H9 (cell line): ENCODE measurements around the gene PKMYT1. TPM values are rescaled to one million over a fixed set of nuclear protein-coding genes. Genes with fewer than 3 reads are reported as not detected.

Experiments
- DNase-seq: peaks from one replicate; pipeline ENCODE4 v3.0.0-alpha.2; 2017
- H2AFZ ChIP-seq: one replicate; pipeline ENCODE4 v1.6.1; 2013; ENCODE audit warnings: mild to moderate bottlenecking, low read length, control low read depth, moderate library complexity
- H2AK5ac ChIP-seq: 2 replicates; pipeline ENCODE4 v1.6.1; 2013; ENCODE audit warnings: low read length, control low read depth, mixed read lengths; ENCODE audit not compliant: insufficient read length
- H2BK120ac ChIP-seq: one replicate; pipeline ENCODE4 v1.6.1; 2013; ENCODE audit warnings: low read depth, mild to moderate bottlenecking, low read length, control low read depth, inconsistent platforms; ENCODE audit not compliant: poor library complexity, severe bottlenecking
- H2BK12ac ChIP-seq: 2 replicates; pipeline ENCODE4 v1.6.1; 2013; ENCODE audit warnings: low read length, control low read depth, mixed read lengths, low read depth; ENCODE audit not compliant: insufficient read length
- H2BK15ac ChIP-seq: 2 replicates; pipeline ENCODE4 v1.6.1; 2013; ENCODE audit warnings: low read depth, low read length, control low read depth
- H2BK20ac ChIP-seq: one replicate; pipeline ENCODE4 v1.6.1; 2013; ENCODE audit warnings: low read depth, mild to moderate bottlenecking, low read length, control low read depth, inconsistent platforms; ENCODE audit not compliant: poor library complexity, severe bottlenecking
- H2BK5ac ChIP-seq: 2 replicates; pipeline ENCODE4 v1.6.1; 2013; ENCODE audit warnings: low read length, control low read depth, mixed read lengths; ENCODE audit not compliant: insufficient read length
- H3K14ac ChIP-seq: 2 replicates; pipeline ENCODE4 v1.6.1; 2013; ENCODE audit warnings: low read length, control low read depth; ENCODE audit not compliant: insufficient read depth
- H3K18ac ChIP-seq: 2 replicates; pipeline ENCODE4 v1.6.1; 2013; ENCODE audit warnings: low read depth, mild to moderate bottlenecking, mixed read lengths, low read length, control low read depth; ENCODE audit not compliant: insufficient read length
- H3K23ac ChIP-seq: 2 replicates; pipeline ENCODE4 v1.6.1; 2013; ENCODE audit warnings: low read length, control low read depth, mixed read lengths, low read depth; ENCODE audit not compliant: insufficient read length
- H3K23me2 ChIP-seq: 2 replicates; pipeline ENCODE4 v1.6.1; 2013; ENCODE audit warnings: low read depth, mild to moderate bottlenecking, mixed read lengths, low read length, control low read depth; ENCODE audit not compliant: insufficient read length, poor library complexity, severe bottlenecking
- H3K27ac ChIP-seq: 2 replicates; pipeline ENCODE4 v1.5.1; 2013; ENCODE audit warnings: low read length, control low read depth, mixed read lengths, low read depth; ENCODE audit not compliant: insufficient read length
- H3K27me3 ChIP-seq: 2 replicates; pipeline ENCODE4 v1.6.1; 2013; ENCODE audit warnings: low read length, control low read depth, inconsistent platforms; ENCODE audit not compliant: insufficient read depth
- H3K4ac ChIP-seq: 2 replicates; pipeline ENCODE4 v1.6.1; 2013; ENCODE audit warnings: low read depth, mild to moderate bottlenecking, control low read depth, inconsistent platforms, low read length, moderate library complexity
- H3K4me1 ChIP-seq: 2 replicates; pipeline ENCODE4 v1.6.1; 2013; ENCODE audit warnings: low read length, control low read depth, inconsistent platforms; ENCODE audit not compliant: insufficient read depth
- H3K4me2 ChIP-seq: 2 replicates; pipeline ENCODE4 v1.6.1; 2013; ENCODE audit warnings: low read length, control low read depth, mixed read lengths; ENCODE audit not compliant: insufficient read length, insufficient read depth
- H3K56ac ChIP-seq: 2 replicates; pipeline ENCODE4 v1.6.1; 2013; ENCODE audit warnings: low read depth, mild to moderate bottlenecking, mixed read lengths, low read length, control low read depth; ENCODE audit not compliant: insufficient read length
- H3K79me1 ChIP-seq: 2 replicates; pipeline ENCODE4 v1.6.1; 2013; ENCODE audit warnings: low read depth, mild to moderate bottlenecking, moderate library complexity, low read length, control low read depth, inconsistent platforms; ENCODE audit not compliant: insufficient read depth, poor library complexity, severe bottlenecking
- H3K79me2 ChIP-seq: 2 replicates; pipeline ENCODE4 v1.6.1; 2013; ENCODE audit warnings: low read length, control low read depth, inconsistent platforms; ENCODE audit not compliant: insufficient read depth
- H3K9ac ChIP-seq: 2 replicates; pipeline ENCODE4 v1.6.1; 2013; ENCODE audit warnings: low read length, control low read depth, mixed read lengths; ENCODE audit not compliant: insufficient read length; ENCODE audit errors: extremely low read depth
- H3K9me3 ChIP-seq: one replicate; pipeline ENCODE4 v1.6.1; 2013; ENCODE audit warnings: low read depth, low read length, inconsistent platforms; ENCODE audit not compliant: control insufficient read depth
- H3T11ph ChIP-seq: one replicate; pipeline ENCODE4 v1.6.1; 2013; ENCODE audit warnings: mild to moderate bottlenecking, low read length, control low read depth, inconsistent platforms
- H4K20me1 ChIP-seq: one replicate; pipeline ENCODE4 v1.6.1; 2013; ENCODE audit not compliant: control insufficient read depth, insufficient read length, insufficient read depth
- H4K5ac ChIP-seq: 2 replicates; pipeline ENCODE4 v1.6.1; 2013; ENCODE audit warnings: low read depth, mild to moderate bottlenecking, mixed read lengths, low read length, control low read depth; ENCODE audit not compliant: insufficient read length
- H4K8ac ChIP-seq: replicated peaks from 2 replicates; pipeline ENCODE4 v1.6.1; 2013; ENCODE audit warnings: low read length, control low read depth, mixed read lengths, low read depth; ENCODE audit not compliant: insufficient read length
- H4K91ac ChIP-seq: 2 replicates; pipeline ENCODE4 v1.6.1; 2013; ENCODE audit warnings: low read depth, mild to moderate bottlenecking, moderate library complexity, mixed read lengths, low read length, control low read depth; ENCODE audit not compliant: insufficient read length
- H3K27ac Mint-ChIP-seq, 3 experiments: 2 replicates in 2 of 3; 3 replicates in 1 of 3; pipeline ENCODE4 v1.8.0; 2020 to 2021; ENCODE audit warnings: mixed read lengths in 3 of 3, mild to moderate bottlenecking in 1 of 3, moderate library complexity in 1 of 3
- H3K27me3 Mint-ChIP-seq: 2 replicates; pipeline ENCODE4 v1.8.0; 2021; ENCODE audit warnings: low read depth, mild to moderate bottlenecking, moderate library complexity, mixed read lengths
- H3K36me3 Mint-ChIP-seq, 3 experiments: 2 replicates in 2 of 3; 3 replicates in 1 of 3; pipeline ENCODE4 v1.8.0; 2020 to 2021; ENCODE audit warnings: low read depth in 3 of 3, mixed read lengths in 3 of 3; ENCODE audit not compliant: insufficient read depth in 1 of 3
- H3K4me1 Mint-ChIP-seq, 2 experiments: 2 replicates each; pipeline ENCODE4 v1.8.0; 2020; ENCODE audit warnings: mixed read lengths in 2 of 2
- H3K4me3 Mint-ChIP-seq, 2 experiments: 2 replicates in 1 of 2; 3 replicates in 1 of 2; pipeline ENCODE4 v1.8.0; 2020 to 2021; ENCODE audit warnings: mild to moderate bottlenecking in 2 of 2, mixed read lengths in 2 of 2, moderate library complexity in 1 of 2
- H3K9me3 Mint-ChIP-seq, 2 experiments: 2 replicates in 1 of 2; 3 replicates in 1 of 2; pipeline ENCODE4 v1.8.0; 2020; ENCODE audit warnings: mild to moderate bottlenecking in 2 of 2, mixed read lengths in 2 of 2, moderate library complexity in 1 of 2
- WGBS: extraction: QIAGEN DNeasy Blood & Tissue Kit; methylation state at CpG from one replicate; pipeline ENCODE4 v1.1.7; 2013; ENCODE audit warnings: missing lambda C conversion rate, low lambda C conversion rate, mixed read lengths; ENCODE audit not compliant: insufficient read length; ENCODE audit errors: extremely low coverage; 5-methylcytosine and 5-hydroxymethylcytosine counted together
- total RNA-seq: library from RNA; stranded (reverse); gene quantifications from 2 replicates; pipeline ENCODE4 v1.2.1, GENCODE V29; 2021
- TF ChIP-seq, protein P1 (sequence below): fragments of 200-600 bp; sonication (generic); conservative IDR thresholded peaks from 3 replicates; pipeline ENCODE4 v1.8.0; 2021; ENCODE audit warnings: antibody characterized with exemption, mild to moderate bottlenecking

The PKMYT1 gene
- total RNA-seq, 1 experiment from 2014 or later: 114 TPM

DNA sequence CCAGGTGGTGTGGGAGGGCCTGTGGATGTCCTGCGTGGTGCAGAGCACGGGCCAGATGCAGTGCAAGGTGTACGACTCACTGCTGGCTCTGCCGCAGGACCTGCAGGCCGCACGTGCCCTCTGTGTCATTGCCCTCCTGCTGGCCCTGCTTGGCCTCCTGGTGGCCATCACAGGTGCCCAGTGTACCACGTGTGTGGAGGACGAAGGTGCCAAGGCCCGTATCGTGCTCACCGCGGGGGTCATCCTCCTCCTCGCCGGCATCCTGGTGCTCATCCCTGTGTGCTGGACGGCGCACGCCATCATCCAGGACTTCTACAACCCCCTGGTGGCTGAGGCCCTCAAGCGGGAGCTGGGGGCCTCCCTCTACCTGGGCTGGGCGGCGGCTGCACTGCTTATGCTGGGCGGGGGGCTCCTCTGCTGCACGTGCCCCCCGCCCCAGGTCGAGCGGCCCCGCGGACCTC, 33.3 kb upstream of the PKMYT1 start:
- H4K20me1 ChIP-seq: no peaks in the 10 kb centered on the region
- peaks cover 20% of the 10 kb centered on the region for H3K23me2 ChIP-seq
- H2BK120ac ChIP-seq: no peak overlapping the region
- H2BK15ac ChIP-seq: no peak overlapping the region
- H3K23ac ChIP-seq: no peak overlapping the region
- H3K27me3 ChIP-seq: no peaks in the 10 kb centered on the region
- no peaks in the 10 kb centered on the region; the same call in 1 of the 2 replicates for H3K4me1 ChIP-seq
- no peak overlapping the region for H2BK12ac ChIP-seq
- no CpG with 5 or more reads among the region's 27 CpGs for WGBS
- no peak overlapping the region for H2AFZ ChIP-seq
- no peak overlapping the region for H4K5ac ChIP-seq
- no peak overlapping the region for H2AK5ac ChIP-seq
- Mint-ChIP-seq H3K27ac (peak overlapping the region in 2 of 3 experiments; percentile 57 to 58; a peak in 2 of 7 replicates), H3K4me1 (peaks cover 51 to 80% of the 10 kb centered on the region in 2 experiments), H3K4me3 (peak overlapping the region; percentile 19 to 79; a peak in 3 of 5 replicates), H3K27me3 (peaks cover 6% of the 10 kb centered on the region), H3K36me3 (peaks cover 21 to 32% (median 30%) of the 10 kb centered on the region in 3 experiments), H3K9me3 (no peaks in the 10 kb centered on the region)
- no peak overlapping the region for H3K18ac ChIP-seq
- no peaks in the 10 kb centered on the region for H3K79me1 ChIP-seq
- no peak overlapping the region for H2BK20ac ChIP-seq
- H3K4me2 ChIP-seq: no peak overlapping the region
- H3T11ph ChIP-seq: no peak overlapping the region
- TF ChIP-seq, protein P1, sequence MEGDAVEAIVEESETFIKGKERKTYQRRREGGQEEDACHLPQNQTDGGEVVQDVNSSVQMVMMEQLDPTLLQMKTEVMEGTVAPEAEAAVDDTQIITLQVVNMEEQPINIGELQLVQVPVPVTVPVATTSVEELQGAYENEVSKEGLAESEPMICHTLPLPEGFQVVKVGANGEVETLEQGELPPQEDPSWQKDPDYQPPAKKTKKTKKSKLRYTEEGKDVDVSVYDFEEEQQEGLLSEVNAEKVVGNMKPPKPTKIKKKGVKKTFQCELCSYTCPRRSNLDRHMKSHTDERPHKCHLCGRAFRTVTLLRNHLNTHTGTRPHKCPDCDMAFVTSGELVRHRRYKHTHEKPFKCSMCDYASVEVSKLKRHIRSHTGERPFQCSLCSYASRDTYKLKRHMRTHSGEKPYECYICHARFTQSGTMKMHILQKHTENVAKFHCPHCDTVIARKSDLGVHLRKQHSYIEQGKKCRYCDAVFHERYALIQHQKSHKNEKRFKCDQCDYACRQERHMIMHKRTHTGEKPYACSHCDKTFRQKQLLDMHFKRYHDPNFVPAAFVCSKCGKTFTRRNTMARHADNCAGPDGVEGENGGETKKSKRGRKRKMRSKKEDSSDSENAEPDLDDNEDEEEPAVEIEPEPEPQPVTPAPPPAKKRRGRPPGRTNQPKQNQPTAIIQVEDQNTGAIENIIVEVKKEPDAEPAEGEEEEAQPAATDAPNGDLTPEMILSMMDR: peak; percentile 32; the same call in 2 of the 3 replicates
- no peak overlapping the region for H4K91ac ChIP-seq
- H2BK5ac ChIP-seq: no peak overlapping the region
- no peak overlapping the region for H3K9ac ChIP-seq
- no peak overlapping the region for H3K56ac ChIP-seq
- no peak overlapping the region for H3K4ac ChIP-seq
- H4K8ac ChIP-seq: no peak overlapping the region
- no peak overlapping the region; the same call in 1 of the 2 replicates for H3K14ac ChIP-seq
- H3K79me2 ChIP-seq: peaks cover 9% of the 10 kb centered on the region; the same call in 1 of the 2 replicates
- peak; percentile 66 for DNase-seq
- H3K9me3 ChIP-seq: no peaks in the 10 kb centered on the region
- H3K27ac ChIP-seq: no peak overlapping the region
